Fibroblast of skin of back (primary cell): ENCODE results near the gene THOC7. TPM values are rescaled to one million over a fixed set of nuclear protein-coding genes. Genes with fewer than 3 reads are reported as not detected.

Experiments
- DNase-seq: peaks from one replicate; pipeline ENCODE4 v3.0.0-alpha.2; 2013
- polyA plus RNA-seq, 2 experiments: library from polyadenylated mRNA; unstranded; fragments of 120-200 nt; gene quantifications; one replicate each; pipeline ENCODE4 v1.2.1, GENCODE V29; 2013; ENCODE audit not compliant: insufficient read length in 2 of 2

Gene THOC7
- polyA plus RNA-seq (2013, experiment 1 of 2; ENCODE audit: insufficient read length): 84.8 TPM
- polyA plus RNA-seq (2013, experiment 2 of 2; ENCODE audit: insufficient read length): 81.2 TPM

- DNase-seq: peak; percentile 74
Observed at GRCh38 chr3:63863150-63864007, at the start of gene THOC7, which contains the start of gene ATXN7. Gene THOC7 (minus strand): TSS chr3:63863805. CDS start chr3:63863790, 15 bp downstream. Gene ATXN7 (plus strand): TSS chr3:63863867. CDS start chr3:63912599, 48,732 bp downstream.

DNA sequence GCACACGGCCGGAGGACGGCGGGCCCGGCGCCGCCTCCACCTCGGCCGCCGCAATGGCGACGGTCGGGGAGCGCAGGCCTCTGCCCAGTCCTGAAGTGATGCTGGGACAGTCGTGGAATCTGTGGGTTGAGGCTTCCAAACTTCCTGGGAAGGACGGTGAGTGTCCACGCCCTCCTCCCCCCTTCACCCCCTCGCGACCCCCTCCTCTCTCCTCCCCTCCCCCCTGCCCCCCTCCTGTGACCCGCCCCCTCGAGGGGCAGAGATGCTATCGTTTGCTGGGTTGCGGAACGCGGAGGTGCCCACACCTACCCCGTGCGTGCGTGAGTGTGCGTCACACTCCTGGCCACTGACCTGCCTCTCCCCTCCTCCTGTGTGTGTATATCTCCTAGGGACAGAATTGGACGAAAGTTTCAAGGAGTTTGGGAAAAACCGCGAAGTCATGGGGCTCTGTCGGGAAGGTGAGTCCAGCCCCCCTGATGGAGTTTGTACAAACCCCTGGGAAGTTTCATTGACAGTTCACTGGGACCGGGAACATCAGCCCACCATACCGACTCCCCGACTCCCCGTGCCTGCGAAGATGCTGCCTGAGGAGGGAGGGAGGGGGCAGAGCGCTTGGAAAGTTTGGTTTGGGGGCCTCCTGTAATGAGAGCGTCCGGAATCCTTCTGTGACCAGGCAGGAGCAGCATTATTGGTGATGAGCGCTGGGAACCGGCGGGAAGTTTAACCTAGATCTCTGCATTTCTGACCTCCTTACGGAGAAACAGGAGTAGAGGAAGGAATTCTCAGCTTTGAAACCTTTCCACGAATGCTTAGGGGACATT lies 49.4 kb upstream of the THOC7 start:
- DNase-seq: peak; percentile 37

GRCh38 chr3:63911873-63912767 lies 48.5 kb upstream of the THOC7 start, which contains the start of gene SCAANT1:
Gene SCAANT1 (minus strand): TSS chr3:63912383.
- DNase-seq: peak; percentile 91

GRCh38 chr3:63911509-63911872 lies 47.9 kb upstream of the THOC7 start:
- no peak for DNase-seq

- DNase-seq: no peak
Observed at GRCh38 chr3:63910891-63911290, 47.3 kb upstream of the THOC7 start.

GRCh38 chr3:63910001-63910400 lies 46.4 kb upstream of the THOC7 start:
- no peak for DNase-seq

DNA sequence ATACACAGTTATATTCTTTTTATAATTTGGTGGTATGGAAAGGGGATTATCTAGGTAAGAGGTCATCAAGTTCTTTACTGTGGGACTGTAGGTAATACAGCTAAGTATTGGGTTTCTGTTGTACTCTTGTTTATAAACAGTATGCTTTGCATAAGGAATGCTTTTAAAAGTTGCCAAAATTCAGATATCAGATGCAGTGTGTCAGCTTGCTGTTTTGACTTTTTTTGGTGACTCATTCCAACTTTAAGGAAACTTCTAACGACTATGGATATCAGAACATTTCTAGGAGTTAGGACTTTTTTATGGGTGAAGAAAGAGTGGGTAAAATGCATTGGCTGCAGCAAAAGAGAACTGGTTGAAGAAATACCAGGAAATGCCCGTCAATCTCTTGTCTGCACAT lies 45.8 kb upstream of the THOC7 start:
- no peak for DNase-seq

DNA sequence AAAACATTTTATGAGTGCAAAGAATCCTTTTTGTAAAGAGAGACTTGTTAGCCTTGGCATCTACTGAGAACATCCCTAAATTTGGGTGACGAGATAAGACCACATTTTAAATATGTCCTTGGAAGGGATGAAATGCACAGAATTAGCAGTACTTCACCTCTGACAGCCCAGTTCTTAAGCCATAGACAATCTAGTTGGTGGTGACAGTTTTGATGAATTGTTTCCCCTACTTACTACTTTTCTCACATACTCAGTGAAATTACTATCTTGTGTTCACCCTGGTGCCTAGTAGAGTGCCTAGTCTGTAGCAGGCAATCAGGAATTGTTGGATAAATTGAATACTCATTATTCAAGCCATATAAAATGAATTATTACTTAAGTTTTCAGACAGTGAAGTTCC lies 45.2 kb upstream of the THOC7 start:
- no peak for DNase-seq

DNA sequence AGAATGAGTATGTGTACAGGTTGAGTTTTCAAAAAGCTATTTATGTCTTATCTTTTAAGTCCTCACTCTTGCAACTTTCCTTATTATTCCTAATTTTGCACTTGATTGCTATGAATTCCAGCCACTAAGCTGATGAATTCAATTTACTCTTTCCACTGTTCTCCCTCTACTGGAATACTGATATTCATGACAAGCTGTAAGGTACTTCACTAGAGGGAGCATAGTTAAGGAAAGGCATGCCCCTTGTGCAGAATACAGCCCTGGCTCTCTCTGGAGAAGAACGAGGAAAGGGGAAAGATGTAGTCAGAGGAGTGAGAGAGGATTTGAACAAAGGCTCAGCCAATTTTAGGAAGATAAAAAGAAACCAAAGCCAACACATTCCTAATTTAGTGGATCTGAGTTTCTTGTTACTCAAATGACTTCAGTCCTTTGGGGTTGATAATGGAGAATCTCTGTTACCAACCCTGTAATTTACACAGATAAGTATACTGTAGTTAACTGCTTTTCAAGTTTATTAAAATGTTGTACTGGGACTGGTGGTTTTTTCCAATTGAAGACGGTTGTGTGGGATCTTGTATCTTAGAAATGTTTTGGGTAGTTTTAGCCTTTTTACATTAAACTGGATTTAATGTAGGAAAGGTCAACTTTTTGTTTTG lies 44.6 kb upstream of the THOC7 start:
- peak; percentile 35 for DNase-seq

GRCh38 chr3:63905731-63906620 lies 42.4 kb upstream of the THOC7 start:
- DNase-seq: no peak

DNA sequence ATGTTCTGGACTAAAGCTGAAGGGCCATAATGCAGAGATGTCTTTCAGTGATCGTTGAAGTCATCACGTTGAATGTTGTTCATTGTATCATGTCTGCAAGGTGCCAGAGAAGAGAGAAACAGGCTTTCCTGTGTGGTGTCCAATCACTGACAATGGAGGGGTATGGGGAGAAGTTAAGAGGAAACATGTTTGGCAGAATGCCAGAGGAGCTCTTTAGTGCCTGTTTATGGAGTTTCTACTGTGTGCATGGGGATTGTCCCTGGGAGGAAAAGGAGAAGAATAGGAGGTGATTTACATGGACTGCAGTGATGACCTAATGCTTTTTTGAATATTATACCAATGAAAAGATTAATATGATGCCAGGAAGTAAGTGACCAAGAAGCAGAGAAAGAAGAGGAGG lies 36.9 kb upstream of the THOC7 start:
- DNase-seq: no peak

DNA sequence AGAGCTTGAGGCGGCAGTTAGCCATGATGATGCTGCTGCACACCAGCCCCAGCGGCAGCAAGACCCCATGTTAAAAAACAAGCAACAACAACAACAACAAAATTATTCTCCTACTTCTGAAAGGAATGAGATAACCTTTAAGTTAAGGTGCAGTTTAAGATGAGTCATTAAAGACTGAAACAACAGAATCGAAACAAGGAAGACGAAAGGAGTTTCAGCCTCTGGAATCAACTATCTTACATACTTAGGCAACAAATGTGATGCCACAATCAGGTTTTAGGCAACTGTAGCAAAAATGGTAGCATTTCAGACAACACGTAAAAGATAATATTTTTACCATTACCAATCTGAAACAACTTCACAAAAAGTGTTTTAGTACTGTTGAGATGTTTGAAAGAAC lies 36.4 kb upstream of the THOC7 start:
- no peak for DNase-seq

DNA sequence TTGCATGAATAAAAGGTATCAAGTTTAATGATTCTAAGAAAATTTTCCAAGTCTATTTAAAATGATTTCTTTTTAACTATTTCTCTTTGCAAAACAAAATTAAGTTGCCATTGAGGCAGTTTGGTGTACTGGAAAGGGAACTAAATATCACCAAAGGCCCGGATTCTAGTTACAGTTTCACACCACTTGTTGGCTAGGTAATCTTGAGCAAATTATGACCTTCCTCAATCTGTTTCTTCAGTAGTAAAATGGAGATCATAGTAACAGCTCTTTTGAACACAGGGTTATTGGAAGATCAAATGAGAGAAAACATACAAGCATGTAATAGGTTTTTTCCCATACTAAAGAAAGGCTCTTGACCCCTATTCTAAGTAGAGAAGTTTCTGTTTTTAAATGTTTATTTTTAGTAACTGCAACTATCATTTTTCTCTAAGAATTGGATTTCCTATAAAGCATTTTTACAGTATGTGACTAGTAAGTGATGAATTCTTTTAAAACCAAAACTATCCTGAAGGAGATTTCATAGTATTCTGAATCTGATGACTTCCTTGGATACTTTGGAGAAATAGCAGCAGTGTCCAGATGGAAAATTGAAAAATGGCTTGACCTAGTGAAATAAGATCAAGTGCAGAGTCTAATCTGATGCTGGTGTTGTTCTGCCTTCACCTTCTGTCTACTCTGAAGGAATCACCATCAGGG lies 32.9 kb upstream of the THOC7 start:
- peak; percentile 57 for DNase-seq

- no peak for DNase-seq
Observed at GRCh38 chr3:63895422-63896189, 32.0 kb upstream of the THOC7 start.

- no peak for DNase-seq
Observed at GRCh38 chr3:63892773-63893352, 29.3 kb upstream of the THOC7 start.

DNA sequence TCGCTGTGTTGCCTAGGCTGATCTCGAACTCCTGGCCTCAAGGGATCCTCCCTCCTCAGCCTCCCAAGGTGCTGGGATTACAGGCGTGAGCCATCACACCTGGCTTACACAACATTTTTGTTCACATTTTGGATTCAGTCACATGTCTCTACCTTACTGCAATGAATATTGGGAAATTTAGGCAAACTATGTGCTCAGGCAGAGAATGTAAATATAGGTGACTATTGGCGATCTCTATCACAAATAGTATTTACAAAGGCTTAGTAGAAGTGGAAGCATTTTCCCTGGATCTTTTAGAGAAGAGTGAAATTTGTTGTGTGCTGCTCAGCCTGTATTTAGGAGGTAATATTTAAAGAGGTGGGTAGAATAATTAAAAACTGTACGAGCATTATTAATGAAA lies 27.9 kb upstream of the THOC7 start:
- DNase-seq: no peak

- no peak for DNase-seq
Observed at GRCh38 chr3:63886858-63887257, 23.3 kb upstream of the THOC7 start.

DNA sequence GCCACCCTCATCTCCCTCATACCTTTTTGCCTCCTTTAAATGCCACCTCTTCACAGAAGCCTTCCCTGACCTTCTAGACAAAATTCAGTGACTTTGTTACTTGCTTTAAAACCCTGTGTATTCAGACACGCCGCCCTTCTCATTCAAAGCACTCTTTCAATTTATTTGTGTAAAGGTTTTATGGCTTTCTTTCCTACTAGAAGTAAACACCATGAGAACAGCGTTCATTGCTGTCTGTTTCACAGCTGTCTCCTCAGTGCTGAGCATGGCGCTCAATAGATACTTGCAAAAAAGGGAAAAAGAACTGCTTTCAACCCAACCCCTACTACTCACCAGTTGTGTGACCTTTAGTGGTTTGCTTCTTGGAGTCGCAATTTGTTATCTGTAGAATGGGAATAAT lies 17.0 kb upstream of the THOC7 start:
- DNase-seq: no peak
